Osteoblast (primary cell): ENCODE data around the gene CASP14. TPM values are rescaled to one million over a fixed set of nuclear protein-coding genes. Genes with fewer than 3 reads are reported as not detected.

Source experiments
- DNase-seq: peaks from one replicate; pipeline ENCODE4 v3.0.0; 2011; ENCODE audit warnings: low spot score, mixed read lengths; ENCODE audit not compliant: insufficient read length; ENCODE audit errors: missing footprints
- H2AFZ ChIP-seq: 2 replicates; pipeline ENCODE4 v1.6.0; 2011; ENCODE audit warnings: mild to moderate bottlenecking, low read length
- H3K27ac ChIP-seq: 2 replicates; pipeline ENCODE4 v1.5.1; 2011; ENCODE audit warnings: mild to moderate bottlenecking, low read depth, low read length, moderate library complexity
- H3K27me3 ChIP-seq: 2 replicates; pipeline ENCODE4 v1.6.0; 2012; ENCODE audit warnings: mild to moderate bottlenecking, control low read depth, inconsistent platforms, low read length, moderate library complexity; ENCODE audit not compliant: insufficient read depth
- H3K36me3 ChIP-seq: 2 replicates; pipeline ENCODE4 v1.5.1; 2011; ENCODE audit warnings: mild to moderate bottlenecking, low read length, control low read depth, moderate library complexity; ENCODE audit not compliant: insufficient read depth
- H3K4me1 ChIP-seq: 2 replicates; pipeline ENCODE4 v1.5.1; 2011; ENCODE audit warnings: mild to moderate bottlenecking, low read length, control low read depth, moderate library complexity; ENCODE audit not compliant: insufficient read depth
- H3K4me2 ChIP-seq: 2 replicates; pipeline ENCODE4 v1.6.0; 2011; ENCODE audit warnings: mild to moderate bottlenecking, low read length; ENCODE audit not compliant: insufficient read depth
- H3K4me3 ChIP-seq: fragments of 200-600 bp; sonication (generic); 3 replicates; pipeline ENCODE4 v1.5.1; 2012; ENCODE audit warnings: mild to moderate bottlenecking, low read length, inconsistent platforms; ENCODE audit not compliant: insufficient read depth
- H3K79me2 ChIP-seq: 2 replicates; pipeline ENCODE4 v1.6.0; 2012; ENCODE audit warnings: mild to moderate bottlenecking, low read length, control low read depth, inconsistent platforms; ENCODE audit not compliant: insufficient read depth
- H3K9me3 ChIP-seq: 2 replicates; pipeline ENCODE4 v1.5.1; 2011; ENCODE audit warnings: low read depth, low read length, control low read depth
- H4K20me1 ChIP-seq: 2 replicates; pipeline ENCODE4 v1.6.0; 2012; ENCODE audit warnings: mild to moderate bottlenecking, low read length, control low read depth; ENCODE audit not compliant: insufficient read depth
- total RNA-seq: library from RNA; depleted of rRNA; stranded (reverse); fragments of >200 nt; gene quantifications from 2 replicates; pipeline ENCODE4 v1.2.3, GENCODE V29; 2012
- TF ChIP-seq, protein P1 (sequence below): IDR thresholded peaks from 2 replicates; pipeline ENCODE4 v1.5.1; 2011; ENCODE audit warnings: mild to moderate bottlenecking, low read depth, low read length, moderate library complexity; ENCODE audit errors: extremely low read depth

The CASP14 gene
- total RNA-seq, 1 donor, result not detected

DNA sequence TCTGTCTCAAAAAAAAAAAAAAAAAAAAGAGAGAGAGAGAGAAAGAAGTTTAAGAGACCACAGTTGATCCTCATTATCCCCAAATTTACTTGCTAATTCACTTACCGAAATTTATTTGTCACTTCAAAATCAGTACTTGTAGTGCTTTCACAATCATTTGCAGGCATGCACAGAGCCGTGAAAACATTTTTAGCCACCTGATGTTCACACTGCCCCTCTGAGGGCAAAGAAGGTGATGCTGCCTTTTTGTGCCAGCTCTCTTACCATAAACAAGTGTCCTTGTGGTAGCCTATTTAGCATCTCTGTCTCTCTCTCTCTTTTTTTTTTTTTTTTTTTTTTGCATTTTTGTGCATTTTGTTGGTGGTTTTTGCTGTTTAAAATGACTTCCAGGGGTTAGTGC lies 24.1 kb upstream of the CASP14 start:
- TF ChIP-seq, protein P1, sequence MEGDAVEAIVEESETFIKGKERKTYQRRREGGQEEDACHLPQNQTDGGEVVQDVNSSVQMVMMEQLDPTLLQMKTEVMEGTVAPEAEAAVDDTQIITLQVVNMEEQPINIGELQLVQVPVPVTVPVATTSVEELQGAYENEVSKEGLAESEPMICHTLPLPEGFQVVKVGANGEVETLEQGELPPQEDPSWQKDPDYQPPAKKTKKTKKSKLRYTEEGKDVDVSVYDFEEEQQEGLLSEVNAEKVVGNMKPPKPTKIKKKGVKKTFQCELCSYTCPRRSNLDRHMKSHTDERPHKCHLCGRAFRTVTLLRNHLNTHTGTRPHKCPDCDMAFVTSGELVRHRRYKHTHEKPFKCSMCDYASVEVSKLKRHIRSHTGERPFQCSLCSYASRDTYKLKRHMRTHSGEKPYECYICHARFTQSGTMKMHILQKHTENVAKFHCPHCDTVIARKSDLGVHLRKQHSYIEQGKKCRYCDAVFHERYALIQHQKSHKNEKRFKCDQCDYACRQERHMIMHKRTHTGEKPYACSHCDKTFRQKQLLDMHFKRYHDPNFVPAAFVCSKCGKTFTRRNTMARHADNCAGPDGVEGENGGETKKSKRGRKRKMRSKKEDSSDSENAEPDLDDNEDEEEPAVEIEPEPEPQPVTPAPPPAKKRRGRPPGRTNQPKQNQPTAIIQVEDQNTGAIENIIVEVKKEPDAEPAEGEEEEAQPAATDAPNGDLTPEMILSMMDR, result peak; percentile 26
- Histone ChIP-seq H3K4me1 (no peaks in the 10 kb centered on the region), H3K4me3 (no peak overlapping the region), H3K9me3 (no peaks in the 10 kb centered on the region), H2AFZ (no peak overlapping the region), H3K79me2 (no peaks in the 10 kb centered on the region), H3K27ac (no peak overlapping the region), H4K20me1 (no peaks in the 10 kb centered on the region), H3K4me2 (no peak overlapping the region), H3K27me3 (no peaks in the 10 kb centered on the region), H3K36me3 (no peaks in the 10 kb centered on the region)
- no peak for DNase-seq

DNA sequence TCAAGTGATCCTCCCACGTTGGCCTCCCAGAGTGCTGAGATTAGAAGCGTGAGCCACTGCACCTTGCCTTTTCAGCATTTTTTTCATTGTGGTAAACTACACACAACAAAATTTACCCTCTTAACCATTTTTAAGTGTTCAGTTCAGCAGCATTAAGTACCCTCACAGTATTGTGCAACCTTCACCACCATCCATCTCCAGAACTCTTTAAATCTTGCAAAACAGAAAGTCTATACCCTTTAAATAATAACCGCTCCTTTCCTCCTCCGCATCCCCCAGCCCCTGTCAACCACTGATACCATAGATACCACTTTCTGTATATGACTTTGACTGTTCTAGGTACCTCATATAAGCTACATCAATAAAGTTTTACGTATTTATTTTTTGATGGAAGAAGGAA lies 20.8 kb upstream of the CASP14 start:
- Histone ChIP-seq H4K20me1 (no peaks in the 10 kb centered on the region), H3K9me3 (no peaks in the 10 kb centered on the region), H2AFZ (no peak overlapping the region), H3K27ac (no peak overlapping the region), H3K36me3 (no peaks in the 10 kb centered on the region), H3K4me1 (no peaks in the 10 kb centered on the region), H3K4me3 (no peak overlapping the region), H3K79me2 (no peaks in the 10 kb centered on the region), H3K4me2 (no peak overlapping the region), H3K27me3 (no peaks in the 10 kb centered on the region)
- TF ChIP-seq, protein P1, result no peak
- no peak for DNase-seq

DNA sequence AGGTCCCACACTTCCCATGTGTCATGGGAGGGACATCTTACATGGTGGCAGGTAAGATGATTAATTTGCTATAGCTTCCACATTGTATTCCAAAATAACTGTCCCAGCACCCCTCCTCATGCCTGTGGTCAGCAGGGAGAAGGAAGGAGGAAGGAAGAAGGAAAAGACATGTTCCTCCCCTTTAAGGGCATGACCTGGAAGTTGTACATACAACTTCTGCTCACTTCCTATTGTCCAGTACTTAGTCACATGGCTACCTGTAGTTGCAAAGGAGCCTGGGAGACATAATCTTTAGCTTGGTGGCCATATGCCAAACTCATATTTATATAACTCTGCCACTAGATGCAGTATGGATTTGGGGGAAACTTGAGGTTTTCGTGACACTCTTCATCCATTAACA lies 17.6 kb upstream of the CASP14 start:
- no peak for DNase-seq
- Histone ChIP-seq H3K27ac (no peak overlapping the region), H3K4me1 (no peaks in the 10 kb centered on the region), H2AFZ (no peak overlapping the region), H3K79me2 (no peaks in the 10 kb centered on the region), H3K36me3 (no peaks in the 10 kb centered on the region), H3K9me3 (no peaks in the 10 kb centered on the region), H4K20me1 (no peaks in the 10 kb centered on the region), H3K4me3 (no peak overlapping the region), H3K27me3 (no peaks in the 10 kb centered on the region), H3K4me2 (no peak overlapping the region)
- TF ChIP-seq, protein P1, result no peak

DNA sequence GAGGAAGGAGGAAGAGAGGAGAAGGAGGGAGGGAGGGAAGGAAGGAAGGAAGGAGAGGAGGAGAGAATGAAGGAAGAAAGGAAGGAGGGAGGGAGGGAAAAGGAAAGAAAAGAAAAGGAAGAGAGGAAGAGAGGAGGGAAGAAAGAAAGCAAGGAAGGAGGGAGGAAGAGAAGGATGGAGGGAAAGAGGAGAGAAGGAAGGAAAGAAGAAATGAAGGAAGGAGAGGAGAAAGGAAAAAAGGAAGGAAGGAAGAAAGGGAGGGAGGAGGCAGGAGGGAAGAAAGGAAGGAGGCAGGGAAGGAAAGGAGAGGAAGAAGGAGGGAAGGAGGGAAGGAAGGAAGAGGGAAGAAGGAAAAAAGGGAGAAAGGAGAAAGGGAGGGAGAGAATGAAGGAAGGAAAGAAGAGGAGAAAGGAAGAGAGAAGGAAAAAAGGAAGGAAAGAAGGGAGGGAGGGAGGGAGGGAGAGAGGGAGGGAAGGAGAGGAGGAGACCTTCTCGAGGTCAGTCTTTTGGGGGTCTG lies 13.4 kb upstream of the CASP14 start:
- Histone ChIP-seq H2AFZ (no peak overlapping the region), H3K79me2 (no peaks in the 10 kb centered on the region), H4K20me1 (no peaks in the 10 kb centered on the region), H3K4me1 (no peaks in the 10 kb centered on the region), H3K4me3 (no peak overlapping the region), H3K27me3 (peaks cover 3% of the 10 kb centered on the region), H3K9me3 (no peaks in the 10 kb centered on the region), H3K27ac (no peak overlapping the region), H3K36me3 (no peaks in the 10 kb centered on the region), H3K4me2 (no peak overlapping the region)
- DNase-seq, result no peak
- TF ChIP-seq, protein P1, result no peak
